ENCODE results near the gene URB2. TPM values are rescaled to one million over a fixed set of nuclear protein-coding genes. Genes with fewer than 3 reads are reported as not detected.

URB2 gene
- total and polyA plus RNA-seq, 2 experiments from 2014 or later = 4.7 to 7.5 TPM

DNA sequence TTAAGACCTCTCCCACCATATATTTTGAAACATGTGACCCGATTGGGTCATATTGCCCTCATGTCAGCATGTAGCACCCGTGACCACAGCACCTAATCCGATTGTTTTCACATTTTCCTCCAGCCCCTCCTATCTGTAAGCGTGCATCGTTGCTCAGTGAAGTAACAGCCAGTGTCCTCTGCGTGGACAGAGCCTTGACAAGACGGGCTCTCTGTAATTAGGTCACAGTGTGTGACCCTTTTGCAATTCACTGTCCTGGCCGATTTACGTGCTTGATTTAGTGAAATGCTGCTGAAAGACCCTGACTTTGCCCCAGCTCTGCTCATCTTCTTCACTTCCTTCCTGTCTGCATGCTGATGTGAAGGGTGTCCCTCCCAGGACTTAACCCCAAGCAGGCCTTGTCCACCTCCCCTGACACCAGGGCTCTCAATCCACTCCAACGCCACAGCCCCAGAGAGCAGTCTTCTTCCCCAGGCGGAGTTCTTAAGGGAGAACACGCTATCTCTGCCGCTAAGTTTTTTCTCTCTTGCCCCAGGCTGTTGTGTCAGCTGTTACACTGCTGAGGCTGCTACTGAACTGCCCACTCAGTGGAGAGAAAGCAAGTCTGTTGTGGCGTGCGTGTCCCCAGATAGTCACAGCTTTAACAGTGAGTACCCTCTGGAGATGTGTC lies 19.4 kb downstream of the URB2 start:
- H3K27ac ChIP-seq = no peak overlapping the region
- DNase-seq (ENCODE audit: low read depth in 1 of 2, low spot score in 1 of 2) = no peak

DNA sequence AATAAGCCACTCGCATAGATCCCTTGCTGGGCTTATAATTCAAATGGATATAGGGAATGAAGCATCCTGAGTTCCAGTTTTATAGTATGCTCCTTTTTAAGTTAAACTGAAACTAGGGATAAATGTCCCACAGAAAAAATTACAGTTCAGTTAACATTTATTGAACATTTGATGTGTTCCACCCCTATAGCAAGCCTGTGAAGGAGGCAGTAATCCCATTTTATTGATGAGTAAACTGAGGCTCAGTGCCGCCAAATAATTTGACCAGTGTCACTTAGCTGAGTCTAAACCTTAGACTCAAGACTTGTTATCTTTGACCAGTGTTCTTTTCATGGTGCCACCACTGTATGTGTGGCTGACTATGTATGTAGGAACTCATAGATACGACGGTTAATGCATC lies 22.4 kb downstream of the URB2 start:
- H3K4me3 ChIP-seq = no peak overlapping the region
- H3K27me3 ChIP-seq = no peaks in the 10 kb centered on the region
- TF ChIP-seq CTCF (IDR thresholded peaks at IDR 0.05; ENCODE audit: low read depth, low read length) = no peak
- peaks cover 24% of the 10 kb centered on the region for H3K36me3 ChIP-seq
- no peaks in the 10 kb centered on the region for H3K4me1 ChIP-seq (ENCODE audit: low read depth)
- H3K27ac ChIP-seq = no peak overlapping the region
- no peaks in the 10 kb centered on the region for H3K9me3 ChIP-seq (ENCODE audit: low read depth)
- no peak for DNase-seq (ENCODE audit: low read depth in 1 of 2, low spot score in 1 of 2)

More for the DNA sequence above, 19.4 kb downstream of the URB2 start:
- peaks cover 24% of the 10 kb centered on the region for H3K36me3 ChIP-seq
- H3K4me3 ChIP-seq = no peak overlapping the region
- H3K9me3 ChIP-seq (ENCODE audit: low read depth) = no peaks in the 10 kb centered on the region
- H3K4me1 ChIP-seq (ENCODE audit: low read depth) = no peaks in the 10 kb centered on the region
- no peaks in the 10 kb centered on the region for H3K27me3 ChIP-seq
- TF ChIP-seq CTCF (IDR thresholded peaks at IDR 0.05; ENCODE audit: low read depth, low read length) = no peak

- Histone ChIP-seq H3K9me3 (ENCODE audit: low read depth) (no peaks in the 10 kb centered on the region), H3K4me1 (ENCODE audit: low read depth) (no peaks in the 10 kb centered on the region), H3K4me3 (no peak overlapping the region), H3K36me3 (peaks cover 14% of the 10 kb centered on the region), H3K27ac (no peak overlapping the region), H3K27me3 (no peaks in the 10 kb centered on the region)
- DNase-seq (ENCODE audit: low read depth in 1 of 2, low spot score in 1 of 2) = no peak
- no peak for TF ChIP-seq CTCF (IDR thresholded peaks at IDR 0.05; ENCODE audit: low read depth, low read length)
These were observed 24.0 kb downstream of the URB2 start for GRCh38 chr1:229650045-229650444.

DNA sequence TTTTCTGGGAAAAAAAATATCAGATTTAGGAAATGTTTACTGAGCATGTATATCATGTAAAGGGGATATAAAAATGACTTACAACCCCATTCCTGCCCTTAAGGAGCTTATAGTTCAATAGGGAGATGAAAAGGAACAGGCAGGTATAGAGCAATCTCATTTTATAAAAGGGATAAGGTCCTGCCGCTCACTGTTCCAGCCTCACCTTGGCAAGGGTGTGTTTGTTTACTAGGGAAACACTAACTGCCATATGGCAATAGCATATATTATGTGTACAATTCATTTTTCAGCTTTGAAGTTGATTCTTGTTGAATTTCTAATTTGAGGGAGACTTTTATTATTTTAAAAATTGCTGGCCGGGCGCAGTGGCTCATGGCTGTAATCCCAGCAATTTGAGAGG lies 25.5 kb downstream of the URB2 start:
- no peak overlapping the region for H3K4me3 ChIP-seq
- H3K27ac ChIP-seq = no peak overlapping the region
- H3K36me3 ChIP-seq = peaks cover 14% of the 10 kb centered on the region
- DNase-seq (ENCODE audit: low read depth in 1 of 2, low spot score in 1 of 2) = no peak
- H3K27me3 ChIP-seq = no peaks in the 10 kb centered on the region
- H3K4me1 ChIP-seq (ENCODE audit: low read depth) = no peaks in the 10 kb centered on the region
- no peaks in the 10 kb centered on the region for H3K9me3 ChIP-seq (ENCODE audit: low read depth)
- TF ChIP-seq CTCF (IDR thresholded peaks at IDR 0.05; ENCODE audit: low read depth, low read length) = no peak

DNA sequence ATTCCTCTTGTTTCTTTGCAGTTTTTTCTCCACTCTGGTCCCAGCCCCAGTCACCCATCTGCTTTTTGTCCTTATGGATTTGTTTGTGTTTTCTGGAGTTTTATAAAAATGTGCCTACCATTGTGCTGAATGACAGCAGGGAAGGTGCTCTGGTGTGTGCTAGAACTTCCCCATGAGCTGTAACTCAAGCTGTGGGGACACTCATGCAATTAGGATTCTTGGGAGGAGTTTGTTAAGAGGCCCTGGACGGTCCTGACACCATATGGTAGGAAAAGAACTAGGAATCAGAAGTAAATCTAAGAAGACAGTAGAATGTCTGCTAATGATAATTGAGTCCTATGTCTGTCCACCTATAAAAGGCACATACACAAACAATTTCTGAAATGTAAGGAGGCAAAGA lies 27.4 kb downstream of the URB2 start:
- TF ChIP-seq CTCF (IDR thresholded peaks at IDR 0.05; ENCODE audit: low read depth, low read length) = no peak
- Histone ChIP-seq H3K27me3 (no peaks in the 10 kb centered on the region), H3K27ac (no peak overlapping the region), H3K4me3 (no peak overlapping the region), H3K4me1 (ENCODE audit: low read depth) (peaks cover 2% of the 10 kb centered on the region), H3K9me3 (ENCODE audit: low read depth) (no peaks in the 10 kb centered on the region), H3K36me3 (peaks cover 10% of the 10 kb centered on the region)
- no peak for DNase-seq (ENCODE audit: low read depth in 1 of 2, low spot score in 1 of 2)
